ENCODE data around the gene BRAT1. TPM values are rescaled to one million over a fixed set of nuclear protein-coding genes. Genes with fewer than 3 reads are reported as not detected.

The BRAT1 gene
- total RNA-seq, 1 donor from 2014 or later = 19.7 TPM

DNA sequence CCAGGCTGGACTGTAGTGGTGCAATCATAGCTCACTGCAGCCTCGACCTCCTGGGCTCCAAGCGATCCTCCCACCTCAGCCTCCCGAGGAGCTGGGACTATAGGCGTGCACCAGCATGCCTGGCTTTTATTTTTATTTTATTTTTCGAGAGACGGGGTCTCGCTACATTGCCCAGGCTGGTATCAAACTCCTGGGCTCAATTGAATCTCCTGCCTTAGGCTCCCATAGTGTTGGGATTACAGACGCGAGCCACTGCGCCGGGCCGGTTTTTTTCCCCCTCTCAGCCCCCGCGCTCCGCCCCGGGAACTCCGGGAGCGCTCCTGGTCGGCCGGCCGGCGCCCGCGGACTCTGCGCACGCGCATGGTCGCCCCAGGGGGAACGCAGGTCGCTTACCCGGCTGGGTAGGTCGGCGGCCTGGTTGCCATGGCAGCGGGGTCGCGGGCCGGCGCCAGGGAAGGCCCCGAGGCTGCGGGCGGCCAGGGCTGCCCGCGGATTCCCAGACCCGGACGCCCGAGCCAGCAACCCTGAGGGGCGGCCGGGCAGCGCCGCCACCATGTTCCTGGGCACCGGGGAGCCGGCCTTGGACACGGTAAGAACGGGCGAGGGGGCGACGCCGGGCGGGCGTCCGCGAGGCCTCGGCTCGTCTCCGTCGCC, 3.4 kb upstream of the BRAT1 start, which contains the start of gene IQCE:
Gene IQCE, plus strand, starts transcription at position 351 of the 654 bp plus-strand sequence. Its CDS starts 203 bp downstream, at position 554.
- Mint-ChIP-seq H3K27ac (ENCODE audit: unreplicated experiment) (no peak within 1 kb of the TSS), H3K27me3 (ENCODE audit: low read depth, unreplicated experiment) (no peaks in the 10 kb centered on the region), H3K4me3 (ENCODE audit: unreplicated experiment) (peak within 1 kb of the TSS; percentile 79), H3K36me3 (ENCODE audit: low read depth, unreplicated experiment) (no peaks in the 10 kb centered on the region), H3K4me1 (ENCODE audit: low read depth, unreplicated experiment) (peaks cover 2% of the 10 kb centered on the region), H3K9me3 (ENCODE audit: unreplicated experiment) (no peaks in the 10 kb centered on the region)
- TF ChIP-seq, protein P1, sequence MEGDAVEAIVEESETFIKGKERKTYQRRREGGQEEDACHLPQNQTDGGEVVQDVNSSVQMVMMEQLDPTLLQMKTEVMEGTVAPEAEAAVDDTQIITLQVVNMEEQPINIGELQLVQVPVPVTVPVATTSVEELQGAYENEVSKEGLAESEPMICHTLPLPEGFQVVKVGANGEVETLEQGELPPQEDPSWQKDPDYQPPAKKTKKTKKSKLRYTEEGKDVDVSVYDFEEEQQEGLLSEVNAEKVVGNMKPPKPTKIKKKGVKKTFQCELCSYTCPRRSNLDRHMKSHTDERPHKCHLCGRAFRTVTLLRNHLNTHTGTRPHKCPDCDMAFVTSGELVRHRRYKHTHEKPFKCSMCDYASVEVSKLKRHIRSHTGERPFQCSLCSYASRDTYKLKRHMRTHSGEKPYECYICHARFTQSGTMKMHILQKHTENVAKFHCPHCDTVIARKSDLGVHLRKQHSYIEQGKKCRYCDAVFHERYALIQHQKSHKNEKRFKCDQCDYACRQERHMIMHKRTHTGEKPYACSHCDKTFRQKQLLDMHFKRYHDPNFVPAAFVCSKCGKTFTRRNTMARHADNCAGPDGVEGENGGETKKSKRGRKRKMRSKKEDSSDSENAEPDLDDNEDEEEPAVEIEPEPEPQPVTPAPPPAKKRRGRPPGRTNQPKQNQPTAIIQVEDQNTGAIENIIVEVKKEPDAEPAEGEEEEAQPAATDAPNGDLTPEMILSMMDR (IDR thresholded peaks at IDR 0.05; ENCODE audit: insufficient read depth, low read depth, low read length) = no peak
- no peak for TF ChIP-seq EZH2 (IDR thresholded peaks at IDR 0.05; ENCODE audit: insufficient read depth, low read length)
- FAIRE-seq (no peak), DNase-seq (ENCODE audit: low read depth) (peak; percentile 74)
- peak within 1 kb of the TSS; percentile 77 for H3K9ac ChIP-seq (ENCODE audit: low read length)
- H3K4me1 ChIP-seq (ENCODE audit: insufficient read depth, low read length) = peaks cover 15% of the 10 kb centered on the region
- no peaks in the 10 kb centered on the region for H3K27me3 ChIP-seq (ENCODE audit: insufficient read depth, low read length)
- no peak within 1 kb of the TSS for H3K27ac ChIP-seq (ENCODE audit: low read depth, low read length)
- no peaks in the 10 kb centered on the region for H3K36me3 ChIP-seq (ENCODE audit: insufficient read depth, low read length)
- peaks cover 26% of the 10 kb centered on the region for H3K79me2 ChIP-seq (ENCODE audit: insufficient read depth, low read length)
- peak within 1 kb of the TSS; percentile 86 for H3K4me2 ChIP-seq (ENCODE audit: low read length)
- H4K20me1 ChIP-seq (ENCODE audit: insufficient read depth, low read length) = peaks cover 11% of the 10 kb centered on the region
- H3K9me3 ChIP-seq (ENCODE audit: insufficient read depth, low read depth, low read length) = no peaks in the 10 kb centered on the region
- H2AFZ ChIP-seq (ENCODE audit: low read depth, low read length) = peak within 1 kb of the TSS; percentile 85
- H3K4me3 ChIP-seq (ENCODE audit: insufficient read depth, low read depth, low read length) = peak within 1 kb of the TSS; percentile 70

- peaks cover 17% of the 10 kb centered on the region for H4K20me1 ChIP-seq (ENCODE audit: insufficient read depth, low read length)
- H3K27ac Mint-ChIP-seq (ENCODE audit: unreplicated experiment) = peak overlapping the region; percentile 41
- no peak overlapping the region for H3K27ac ChIP-seq (ENCODE audit: low read depth, low read length)
- H3K9me3 Mint-ChIP-seq (ENCODE audit: unreplicated experiment) = no peaks in the 10 kb centered on the region
- H3K4me1 ChIP-seq (ENCODE audit: insufficient read depth, low read length) = peaks cover 13% of the 10 kb centered on the region
- no peak overlapping the region for H2AFZ ChIP-seq (ENCODE audit: low read depth, low read length)
- H3K4me1 Mint-ChIP-seq (ENCODE audit: low read depth, unreplicated experiment) = peaks cover 3% of the 10 kb centered on the region
- peak overlapping the region; percentile 78 for H3K4me3 ChIP-seq (ENCODE audit: insufficient read depth, low read depth, low read length)
- no peaks in the 10 kb centered on the region for H3K27me3 Mint-ChIP-seq (ENCODE audit: low read depth, unreplicated experiment)
- no peaks in the 10 kb centered on the region for H3K27me3 ChIP-seq (ENCODE audit: insufficient read depth, low read length)
- no peak for DNase-seq (ENCODE audit: low read depth)
- no peaks in the 10 kb centered on the region for H3K9me3 ChIP-seq (ENCODE audit: insufficient read depth, low read depth, low read length)
- no peak for FAIRE-seq
- no peaks in the 10 kb centered on the region for H3K36me3 ChIP-seq (ENCODE audit: insufficient read depth, low read length)
- peaks cover 2% of the 10 kb centered on the region for H3K36me3 Mint-ChIP-seq (ENCODE audit: low read depth, unreplicated experiment)
- H3K4me2 ChIP-seq (ENCODE audit: low read length) = peak overlapping the region; percentile 91
- peaks cover 20% of the 10 kb centered on the region for H3K79me2 ChIP-seq (ENCODE audit: insufficient read depth, low read length)
- H3K9ac ChIP-seq (ENCODE audit: low read length) = peak overlapping the region; percentile 98
- TF ChIP-seq, protein P1 (IDR thresholded peaks at IDR 0.05; ENCODE audit: insufficient read depth, low read depth, low read length) = no peak
- TF ChIP-seq EZH2 (IDR thresholded peaks at IDR 0.05; ENCODE audit: insufficient read depth, low read length) = no peak
- peak overlapping the region; percentile 84 for H3K4me3 Mint-ChIP-seq (ENCODE audit: unreplicated experiment)
These were observed 638 bp downstream of the BRAT1 start for GRCh38 chr7:2554661-2555111.

Measured in astrocyte (in vitro differentiated cells and primary cell).